Kidney epithelial cell (primary cell): ENCODE data around the gene BAG3. TPM values are rescaled to one million over a fixed set of nuclear protein-coding genes. Genes with fewer than 3 reads are reported as not detected.

Experiments
- DNase-seq: peaks from one replicate; pipeline ENCODE4 v3.0.0-alpha.2; 2010; ENCODE audit warnings: low read depth
- H3K27me3 ChIP-seq: 2 replicates; pipeline ENCODE4 v1.6.0; 2011; ENCODE audit warnings: low read length; ENCODE audit not compliant: control insufficient read depth, insufficient read depth
- H3K36me3 ChIP-seq: 2 replicates; pipeline ENCODE4 v1.5.1; 2011; ENCODE audit warnings: low read length; ENCODE audit not compliant: control insufficient read depth, insufficient read depth
- H3K4me3 ChIP-seq: 2 replicates; pipeline ENCODE4 v1.5.1; 2011; ENCODE audit warnings: low read depth, mild to moderate bottlenecking, control low read depth, low read length
- CTCF ChIP-seq: IDR thresholded peaks from 2 replicates; pipeline ENCODE4 v1.5.1; 2011; ENCODE audit warnings: mild to moderate bottlenecking, moderate library complexity, low read length, control low read depth, inconsistent platforms; ENCODE audit not compliant: insufficient read depth, poor library complexity, severe bottlenecking
- total RNA-seq: library from RNA; depleted of rRNA; stranded (reverse); fragments of >200 nt; gene quantifications from 2 replicates; pipeline ENCODE4 v1.2.3, GENCODE V29; 2015

BAG3 gene
- total RNA-seq, 1 donor from 2014 or later, result 30.3 TPM

- no peak for DNase-seq
- Histone ChIP-seq H3K27me3 (no peaks in the 10 kb centered on the region), H3K4me3 (no peak overlapping the region), H3K36me3 (no peaks in the 10 kb centered on the region)
- no peak for TF ChIP-seq CTCF
Observed at GRCh38 chr10:119687192-119688032, 36.2 kb downstream of the BAG3 start.

GRCh38 chr10:119688033-119688508 lies 36.9 kb downstream of the BAG3 start:
- DNase-seq, result no peak
- Histone ChIP-seq H3K4me3 (no peak overlapping the region), H3K27me3 (no peaks in the 10 kb centered on the region), H3K36me3 (no peaks in the 10 kb centered on the region)
- TF ChIP-seq CTCF, result no peak

GRCh38 chr10:119689016-119689580 lies 37.9 kb downstream of the BAG3 start:
- Histone ChIP-seq H3K4me3 (no peak overlapping the region), H3K36me3 (no peaks in the 10 kb centered on the region), H3K27me3 (no peaks in the 10 kb centered on the region)
- TF ChIP-seq CTCF, result no peak
- no peak for DNase-seq

GRCh38 chr10:119691726-119692125 lies 40.5 kb downstream of the BAG3 start:
- Histone ChIP-seq H3K27me3 (no peaks in the 10 kb centered on the region), H3K4me3 (no peak overlapping the region), H3K36me3 (no peaks in the 10 kb centered on the region)
- no peak for DNase-seq
- no peak for TF ChIP-seq CTCF

- H3K27me3 ChIP-seq, result no peaks in the 10 kb centered on the region
- no peak for TF ChIP-seq CTCF
Observed at GRCh38 chr10:119693262-119693957, 42.2 kb downstream of the BAG3 start.

More at GRCh38 chr10:119693262-119693957, 42.2 kb downstream of the BAG3 start:
- Histone ChIP-seq H3K36me3 (no peaks in the 10 kb centered on the region), H3K4me3 (no peak overlapping the region)
- DNase-seq, result no peak
